Prostate gland (tissue), 2 donors: ENCODE data around the gene SH2D6.

Source experiments
- CTCF ChIP-seq, 4 experiments: fragments of 200-600 bp in 2 of 4; fragments of 450-650 bp in 2 of 4; sonication (generic) in 2 of 4; IDR thresholded peaks; 1 replicate in 3 of 4; 2 replicates in 1 of 4; pipeline ENCODE4 v1.5.1; 2016 to 2019; ENCODE audit warnings: antibody characterized with exemption in 4 of 4, mild to moderate bottlenecking in 2 of 4, moderate library complexity in 2 of 4
- POLR2A ChIP-seq: fragments of 450-650 bp; IDR thresholded peaks from one replicate; pipeline ENCODE4 v1.6.1; 2016; ENCODE audit warnings: antibody characterized with exemption, mild to moderate bottlenecking
- POLR2AphosphoS5 ChIP-seq: sonication (generic); formaldehyde crosslinking; IDR thresholded peaks from one replicate; pipeline ENCODE4 v1.6.1; 2017; ENCODE audit warnings: antibody characterized with exemption

- TF ChIP-seq POLR2A (no peak), CTCF (IDR thresholded peaks at IDR 0.05) (no peak), POLR2AphosphoS5 (no peak)
Observed at GRCh38 chr2:85453571-85453970, 35.1 kb downstream of the SH2D6 start.
